Brain pericyte (primary cell): ENCODE data around the gene AAK1.
"Not testable (repeated sequence)": the region's sequence is repeated elsewhere in the genome, so short reads cannot be mapped to it uniquely, and the experiment has no call there.

ENCODE experiments used
- DNase-seq: peaks from one replicate; pipeline ENCODE4 v3.0.0-alpha.2; 2012; ENCODE audit warnings: low read depth, low spot score

The AAK1 gene

GRCh38 chr2:69572641-69573040, 70.9 kb downstream of the AAK1 start:
- no peak for DNase-seq

GRCh38 chr2:69571189-69571588, 72.3 kb downstream of the AAK1 start:
- DNase-seq: no peak

GRCh38 chr2:69570474-69570873, 73.1 kb downstream of the AAK1 start:
- no peak for DNase-seq

- no peak for DNase-seq
These were observed 75.6 kb downstream of the AAK1 start for GRCh38 chr2:69567909-69568300.

GRCh38 chr2:69567157-69567908, 76.2 kb downstream of the AAK1 start:
- no peak for DNase-seq

- DNase-seq: no peak
These were observed 76.9 kb downstream of the AAK1 start for GRCh38 chr2:69566669-69567068.

GRCh38 chr2:69565431-69565839, 78.1 kb downstream of the AAK1 start:
- no peak for DNase-seq

GRCh38 chr2:69564604-69565003, 78.9 kb downstream of the AAK1 start:
- no peak for DNase-seq

- DNase-seq: no peak
These were observed 80.5 kb downstream of the AAK1 start for GRCh38 chr2:69563021-69563420.

GRCh38 chr2:69561101-69561500, 82.4 kb downstream of the AAK1 start:
- DNase-seq: no peak

- no peak for DNase-seq
These were observed 83.4 kb downstream of the AAK1 start for GRCh38 chr2:69560147-69560482.

- DNase-seq: no peak
These were observed 83.9 kb downstream of the AAK1 start for GRCh38 chr2:69559442-69560146.

GRCh38 chr2:69556008-69556407, 87.5 kb downstream of the AAK1 start:
- DNase-seq: no peak

- no peak for DNase-seq
These were observed 88.6 kb downstream of the AAK1 start for GRCh38 chr2:69554981-69555380.

- DNase-seq: no peak
These were observed 89.0 kb downstream of the AAK1 start for GRCh38 chr2:69554568-69554967.

- DNase-seq: no peak
These were observed 89.5 kb downstream of the AAK1 start for GRCh38 chr2:69553991-69554390.

- DNase-seq: not testable (repeated sequence)
These were observed 93.0 kb downstream of the AAK1 start for GRCh38 chr2:69550511-69550910.

- no peak for DNase-seq
These were observed 94.1 kb downstream of the AAK1 start for GRCh38 chr2:69549421-69549820.

GRCh38 chr2:69547984-69548715, 95.4 kb downstream of the AAK1 start:
- DNase-seq: no peak

GRCh38 chr2:69546646-69547045, 96.9 kb downstream of the AAK1 start:
- no peak for DNase-seq

GRCh38 chr2:69545477-69545932, 98.0 kb downstream of the AAK1 start:
- no peak for DNase-seq

- no peak for DNase-seq
These were observed 98.6 kb downstream of the AAK1 start for GRCh38 chr2:69544951-69545350.

- DNase-seq: no peak
These were observed 104.0 kb downstream of the AAK1 start for GRCh38 chr2:69539549-69539908.
